Ureter (tissue), 1 donor: ENCODE results near the gene SHB. TPM values are rescaled to one million over a fixed set of nuclear protein-coding genes. Genes with fewer than 3 reads are reported as not detected.
A peak's percentile ranks its signal among the peaks of the same experiment; 100 is the strongest.
"Not testable (repeated sequence)": the region's sequence is repeated elsewhere in the genome, so short reads cannot be mapped to it uniquely, and the experiment has no call there.

Experiments used
- DNase-seq: peaks from one replicate; pipeline ENCODE4 v3.0.0-alpha.2; 2020; ENCODE audit warnings: low spot score
- total RNA-seq: library from RNA; stranded (reverse); gene quantifications from one replicate; pipeline ENCODE4 v1.2.4, GENCODE V29; 2023
- donor health status: DM: yes; HTN: yes; CAD: no.

The SHB gene
- total RNA-seq, 1 donor from 2014 or later = 33.0 TPM

DNA sequence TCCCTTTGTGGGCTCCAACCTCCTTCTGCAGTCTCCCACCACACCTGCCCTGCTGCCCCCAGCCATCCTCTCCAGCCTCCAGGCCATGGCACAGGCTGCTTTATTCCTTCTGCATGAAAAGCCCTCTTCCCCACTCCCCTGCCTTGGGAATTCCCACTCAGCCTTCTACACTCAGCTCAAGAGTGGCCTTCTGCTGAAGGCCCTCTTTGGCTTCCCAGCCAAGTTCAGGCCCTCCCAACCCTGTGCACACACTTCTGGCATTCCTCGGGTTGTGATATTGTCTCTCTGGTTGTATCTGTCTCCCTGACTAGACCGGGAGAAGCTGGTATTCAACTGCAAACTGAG is 5.7 kb downstream of the SHB start:
- no peak for DNase-seq

DNA sequence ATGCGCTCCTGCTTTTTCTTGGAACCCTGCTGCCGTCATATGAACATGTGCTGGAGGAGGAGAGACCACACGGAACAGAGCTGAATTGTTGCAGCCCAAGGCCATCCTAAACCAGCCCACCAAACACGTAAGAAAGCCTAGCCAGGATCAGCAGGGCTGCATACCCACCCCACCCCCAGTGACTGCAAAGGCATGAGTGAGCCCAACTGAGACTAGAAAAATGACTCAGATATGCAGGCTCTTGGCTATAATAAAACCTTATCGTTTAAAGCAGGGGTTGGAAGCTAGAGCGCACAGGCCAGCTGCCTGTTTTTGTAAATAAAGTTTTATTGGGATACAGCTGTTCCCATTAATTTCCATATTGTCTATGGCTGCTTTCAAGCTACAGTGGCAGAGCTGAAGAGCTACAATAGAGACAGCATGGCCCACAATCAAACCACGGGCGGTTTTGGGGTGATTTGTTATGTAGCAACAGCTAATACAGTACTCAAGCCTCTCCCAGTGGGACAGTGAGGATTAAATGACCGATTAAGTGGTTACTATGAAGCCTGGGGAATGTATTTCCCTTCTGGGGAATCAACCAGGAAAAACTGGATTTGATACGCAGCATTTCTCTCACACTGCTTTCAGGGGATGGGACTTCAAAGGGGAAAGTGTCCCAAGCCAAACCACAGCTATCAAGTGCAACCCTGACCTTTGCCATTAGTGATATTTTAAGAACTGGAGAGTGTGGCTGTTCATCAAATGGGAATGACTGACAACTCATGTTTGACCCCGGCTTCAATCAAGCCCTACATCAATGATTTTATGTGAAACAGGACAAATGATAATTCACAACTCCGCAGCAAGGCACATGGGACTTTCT is 6.3 kb downstream of the SHB start:
- DNase-seq = no peak

DNA sequence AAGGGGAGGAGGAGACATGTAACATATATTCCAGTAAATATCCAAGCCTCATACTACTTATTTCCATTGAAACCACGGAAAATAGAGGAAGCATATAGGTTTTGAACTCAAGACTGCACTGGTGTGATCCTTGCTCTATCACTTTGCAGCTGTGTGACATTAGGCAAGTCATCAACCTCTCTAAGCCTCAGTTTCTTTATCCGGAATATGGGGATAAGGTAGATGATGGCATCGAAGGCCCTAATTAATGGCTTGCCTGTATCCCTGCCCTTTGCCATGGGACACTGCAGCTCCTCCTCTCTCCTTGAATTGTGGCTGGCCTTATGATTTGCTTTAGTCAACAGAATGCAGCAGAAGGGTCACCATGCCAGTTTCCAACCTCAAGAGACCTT is 6.9 kb downstream of the SHB start:
- DNase-seq = no peak

DNA sequence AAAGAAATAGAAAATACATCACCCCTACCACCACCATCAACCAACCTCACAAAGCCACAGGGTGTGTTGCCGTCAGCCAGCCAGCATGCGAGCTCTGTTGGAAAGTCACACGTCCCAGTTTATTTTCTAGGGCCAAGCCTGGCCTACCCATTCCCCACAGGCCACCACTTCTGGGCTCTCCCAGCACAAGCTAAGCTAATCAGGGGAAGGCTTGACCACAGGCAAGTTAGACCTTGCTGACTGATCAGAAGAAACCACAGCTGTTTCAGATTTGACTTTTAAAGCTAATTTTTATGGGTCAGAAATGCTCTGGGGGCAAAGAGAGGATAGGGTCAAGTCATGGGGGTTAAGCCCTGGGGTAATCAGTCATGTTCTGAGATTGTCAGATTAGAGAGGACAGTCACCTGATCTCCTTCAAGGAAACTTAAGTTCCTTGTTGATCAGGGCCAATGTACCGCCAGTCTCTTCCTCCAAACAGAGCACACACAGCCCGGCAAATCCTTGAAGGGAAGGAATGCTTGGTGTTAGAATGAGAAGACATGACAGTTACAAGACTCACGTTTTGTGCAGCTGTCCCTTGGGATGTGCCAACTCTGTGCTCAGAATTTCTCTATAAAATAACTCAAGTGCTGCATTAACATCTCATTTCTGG is 7.6 kb downstream of the SHB start:
- DNase-seq = no peak

DNA sequence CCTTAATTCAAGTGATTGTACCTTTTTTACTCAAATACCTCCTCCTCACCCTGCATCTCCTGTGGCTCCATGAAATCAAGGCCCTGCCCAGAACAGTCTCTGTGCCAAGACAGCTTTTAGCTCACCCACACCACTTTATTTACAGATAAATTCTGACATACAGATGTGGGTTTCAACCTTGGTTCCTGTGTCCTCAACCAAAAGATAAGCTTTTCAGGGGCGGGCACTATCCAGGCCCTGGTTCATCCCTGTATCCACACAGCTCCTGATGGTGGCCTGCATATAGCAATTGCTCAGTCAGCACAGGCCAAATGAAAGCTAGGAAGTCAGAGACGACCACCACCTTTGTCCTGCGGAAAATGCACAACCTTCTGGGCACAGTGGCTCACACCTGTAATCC is 8.3 kb downstream of the SHB start:
- no peak for DNase-seq

DNA sequence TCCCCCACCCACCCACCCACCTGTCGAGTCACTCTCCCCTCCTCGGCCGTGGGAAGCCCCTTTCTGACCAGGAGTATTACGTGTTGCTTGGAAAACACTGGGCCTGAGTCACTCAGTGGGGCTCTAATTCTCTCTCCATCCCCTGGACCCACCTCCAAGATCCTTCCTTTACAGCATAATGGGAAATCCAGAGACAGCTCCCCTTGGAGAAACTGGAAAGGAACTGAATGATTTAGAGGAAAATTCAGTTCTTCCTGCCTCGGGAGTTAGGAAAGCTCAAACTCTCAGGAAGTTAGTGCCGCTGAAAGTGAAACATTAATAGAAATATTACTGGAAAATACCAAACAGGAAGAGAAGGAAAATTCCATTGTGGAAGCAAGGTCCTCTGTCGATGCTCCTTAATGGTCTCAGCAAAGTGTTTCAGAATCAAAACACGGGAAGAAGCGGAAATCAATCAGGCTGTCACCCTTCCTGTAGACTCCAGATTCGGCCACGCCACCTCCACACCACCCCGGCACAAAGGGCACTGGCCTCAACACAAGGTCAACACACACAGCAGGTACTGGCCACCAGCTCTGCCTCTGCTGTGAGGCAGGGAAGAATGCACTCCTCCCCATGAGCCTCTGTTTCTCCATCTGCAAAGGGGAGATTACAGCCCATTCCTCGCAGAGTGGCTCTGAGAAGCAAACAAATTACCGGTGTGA is 9.6 kb downstream of the SHB start:
- no peak for DNase-seq

DNA sequence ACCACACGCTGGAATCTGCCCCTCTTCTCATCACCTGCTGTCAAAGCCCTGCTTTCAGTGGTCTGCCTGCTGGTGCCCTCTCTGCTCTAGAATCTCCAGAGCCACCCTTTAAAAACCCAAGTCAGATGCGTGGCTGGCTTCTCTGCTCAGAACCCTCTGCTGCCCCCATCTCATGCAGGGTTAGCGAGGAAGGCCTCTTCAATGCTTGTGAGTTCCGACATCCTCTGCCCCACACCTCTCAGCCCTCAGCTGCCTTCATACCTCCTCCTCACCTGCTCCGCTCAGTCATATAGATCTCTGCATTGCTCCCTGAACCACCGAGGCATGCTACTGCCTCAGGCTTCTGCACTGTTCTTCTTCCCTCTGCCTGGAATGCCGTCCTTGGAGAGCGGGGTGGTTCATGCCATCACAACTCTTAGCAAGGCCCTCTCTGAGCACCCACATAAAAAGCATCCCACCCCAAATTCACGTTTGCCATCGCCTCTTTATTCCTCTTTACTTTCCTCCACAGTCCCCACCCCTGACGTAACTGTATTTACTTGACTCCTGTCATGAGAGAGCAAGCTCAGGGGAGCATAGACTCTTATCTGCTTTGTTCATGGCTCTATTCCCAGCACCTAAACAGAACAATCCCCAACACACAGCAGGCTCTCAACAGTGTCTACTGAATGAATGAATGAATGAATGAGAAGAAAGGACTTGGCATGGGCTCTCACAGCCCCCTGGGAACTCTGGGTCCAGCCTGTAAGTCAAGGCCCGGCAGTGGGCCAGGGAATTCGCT is 10.4 kb downstream of the SHB start:
- DNase-seq = no peak

DNA sequence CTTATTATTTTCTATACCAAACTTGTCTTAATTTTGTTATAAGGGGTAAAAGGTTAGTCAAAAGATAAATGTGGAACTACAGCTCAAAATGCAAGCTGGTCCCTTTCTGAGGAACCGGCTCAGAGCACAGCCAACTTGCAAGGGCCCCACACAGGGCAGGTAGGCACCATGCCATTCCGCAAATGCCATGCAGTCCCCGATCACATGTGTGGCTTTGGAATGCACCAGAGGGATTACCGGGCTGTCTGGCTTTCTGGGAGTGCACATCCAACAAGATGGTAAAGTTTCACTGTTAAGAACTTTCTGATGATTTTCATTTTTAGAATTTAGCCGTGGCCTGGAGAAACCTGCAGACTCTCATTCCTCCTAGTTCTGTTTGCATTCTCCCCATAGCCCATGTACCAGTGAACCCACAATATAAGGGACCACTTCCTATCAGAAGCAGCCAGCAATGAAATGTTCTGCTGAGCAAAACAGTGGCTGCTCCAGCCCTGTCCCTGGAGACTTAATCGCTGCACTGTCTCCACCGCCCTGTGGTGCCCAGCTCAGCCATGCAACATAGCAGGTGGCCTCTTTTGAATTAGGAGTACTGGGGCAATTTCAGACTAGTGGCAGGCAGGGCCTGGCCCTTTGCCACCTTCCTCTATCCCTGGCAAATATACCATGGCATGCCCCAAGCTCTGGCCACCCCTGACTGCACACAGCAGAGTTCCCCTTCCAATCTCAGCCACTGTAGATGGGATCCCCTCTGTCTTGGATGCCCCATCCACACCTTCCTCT is 11.4 kb downstream of the SHB start:
- no peak for DNase-seq

DNA sequence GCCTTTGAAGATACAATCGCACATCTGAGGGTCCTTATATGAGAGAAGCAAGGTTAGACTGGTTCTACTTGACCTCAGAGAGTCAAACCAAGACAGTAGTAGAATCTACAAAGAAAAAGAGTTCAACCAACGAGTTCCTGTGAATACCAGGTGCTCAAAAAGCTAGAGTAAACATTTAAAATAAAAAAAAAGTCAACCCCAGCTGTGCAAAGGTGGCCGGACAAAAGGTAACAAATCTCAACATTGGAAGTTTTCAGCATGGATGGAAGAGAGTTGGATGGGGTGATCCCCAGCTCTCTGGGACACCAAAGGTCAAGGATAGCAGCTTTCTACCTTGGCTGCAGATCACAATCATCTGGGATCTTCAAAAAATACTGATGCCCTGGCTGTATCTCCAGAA is 14.4 kb downstream of the SHB start:
- no peak for DNase-seq

DNA sequence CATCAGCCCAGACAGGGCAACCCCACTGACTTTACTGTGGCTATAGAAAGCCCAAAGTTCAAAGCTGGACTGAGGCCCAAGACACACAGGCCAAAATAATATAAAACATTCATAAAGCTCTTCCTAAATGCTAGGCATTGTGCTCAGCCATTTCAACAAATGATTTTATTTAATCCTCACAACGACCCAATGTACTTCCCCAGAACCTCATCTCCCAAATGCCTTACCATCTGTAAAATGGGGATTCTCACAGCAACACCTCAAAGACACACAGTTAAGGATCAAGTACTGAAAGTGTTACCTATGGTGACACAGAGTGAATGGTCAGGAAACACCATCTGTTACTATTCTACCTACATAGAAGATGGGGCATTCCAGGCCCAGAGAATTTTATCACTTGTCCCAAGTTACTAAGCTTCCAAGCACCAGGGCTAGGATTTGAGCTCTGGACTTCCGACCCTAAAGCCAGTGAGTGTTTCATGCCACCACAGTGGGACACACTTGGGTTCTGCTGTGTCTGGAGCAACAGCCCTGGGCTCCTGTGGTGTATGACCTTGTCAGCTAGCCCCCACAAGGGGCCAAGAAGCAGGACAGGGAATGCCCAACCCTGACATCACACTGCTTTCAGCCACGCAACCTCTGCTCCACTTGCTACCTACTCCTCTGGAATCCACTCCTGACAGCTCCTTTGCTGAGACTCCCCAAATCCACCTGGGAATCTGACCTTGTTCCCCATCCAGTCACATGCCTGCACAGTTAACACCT is 15.1 kb downstream of the SHB start:
- DNase-seq = no peak

DNA sequence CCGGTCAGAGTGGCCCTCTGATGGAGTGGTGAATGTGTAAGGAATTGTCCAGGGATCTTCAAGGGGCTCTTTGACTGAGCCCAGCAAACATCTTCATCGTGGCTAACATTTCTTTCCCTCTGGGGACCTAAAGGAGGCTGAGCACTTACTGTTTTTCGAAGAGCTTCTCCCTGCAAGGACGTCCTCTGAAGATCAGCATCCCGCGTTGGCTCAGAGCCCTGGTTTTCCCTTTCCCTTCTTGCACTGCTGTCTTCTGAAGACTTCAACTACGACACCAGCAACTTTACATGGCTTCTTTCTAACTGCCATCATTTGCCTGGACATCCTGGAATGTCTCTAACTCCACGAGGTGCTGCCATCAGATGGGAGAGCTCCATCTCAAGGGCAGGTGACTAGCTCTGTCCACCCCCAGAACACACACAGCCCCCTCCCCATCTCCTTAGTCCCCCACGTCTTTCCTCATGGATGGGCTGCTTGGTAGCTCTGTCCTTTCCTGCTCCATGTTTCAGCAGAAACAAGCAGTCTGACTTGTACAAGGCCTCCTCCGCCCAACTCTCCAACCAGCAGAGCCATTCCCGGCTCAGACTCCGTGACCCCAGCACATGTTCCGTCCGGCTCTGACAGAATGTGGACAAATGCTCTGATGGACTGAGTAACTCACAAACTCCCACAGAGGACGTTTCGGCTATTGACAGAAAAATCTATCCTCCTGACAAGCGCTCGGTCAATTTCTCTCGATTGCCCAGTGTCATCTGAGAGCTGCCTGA is 17.1 kb downstream of the SHB start:
- DNase-seq = no peak

DNA sequence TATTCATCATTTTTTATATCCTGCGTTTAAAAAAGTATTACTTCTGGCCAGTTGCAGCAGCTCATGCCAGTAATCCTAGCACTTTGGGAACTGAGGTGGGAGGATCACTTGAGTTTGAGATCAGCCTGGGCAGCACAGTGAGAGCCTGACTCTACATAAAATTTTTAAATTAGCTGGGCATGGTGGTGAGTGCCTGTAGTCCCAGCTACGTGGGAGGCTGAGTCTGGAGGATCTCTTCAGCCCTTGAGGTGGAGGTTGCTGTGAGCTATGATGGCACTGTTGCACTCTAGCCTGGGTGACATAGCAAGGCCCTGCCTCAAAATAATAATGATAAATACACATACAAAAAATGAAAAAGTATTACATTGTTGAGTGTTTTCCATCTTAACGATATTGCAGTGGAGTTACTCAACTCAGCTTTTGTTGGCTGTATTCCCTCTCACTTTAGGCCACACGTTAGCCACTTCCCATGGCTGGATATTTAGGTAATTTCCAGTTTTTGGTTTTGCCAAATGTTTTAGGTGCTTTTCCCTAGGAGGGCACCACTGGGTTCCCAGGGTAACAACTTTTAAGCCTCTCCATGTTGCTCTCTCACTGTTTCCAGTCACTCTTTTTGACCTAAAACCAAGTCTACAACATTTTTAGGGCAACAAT is 20.6 kb downstream of the SHB start:
- no peak for DNase-seq

DNA sequence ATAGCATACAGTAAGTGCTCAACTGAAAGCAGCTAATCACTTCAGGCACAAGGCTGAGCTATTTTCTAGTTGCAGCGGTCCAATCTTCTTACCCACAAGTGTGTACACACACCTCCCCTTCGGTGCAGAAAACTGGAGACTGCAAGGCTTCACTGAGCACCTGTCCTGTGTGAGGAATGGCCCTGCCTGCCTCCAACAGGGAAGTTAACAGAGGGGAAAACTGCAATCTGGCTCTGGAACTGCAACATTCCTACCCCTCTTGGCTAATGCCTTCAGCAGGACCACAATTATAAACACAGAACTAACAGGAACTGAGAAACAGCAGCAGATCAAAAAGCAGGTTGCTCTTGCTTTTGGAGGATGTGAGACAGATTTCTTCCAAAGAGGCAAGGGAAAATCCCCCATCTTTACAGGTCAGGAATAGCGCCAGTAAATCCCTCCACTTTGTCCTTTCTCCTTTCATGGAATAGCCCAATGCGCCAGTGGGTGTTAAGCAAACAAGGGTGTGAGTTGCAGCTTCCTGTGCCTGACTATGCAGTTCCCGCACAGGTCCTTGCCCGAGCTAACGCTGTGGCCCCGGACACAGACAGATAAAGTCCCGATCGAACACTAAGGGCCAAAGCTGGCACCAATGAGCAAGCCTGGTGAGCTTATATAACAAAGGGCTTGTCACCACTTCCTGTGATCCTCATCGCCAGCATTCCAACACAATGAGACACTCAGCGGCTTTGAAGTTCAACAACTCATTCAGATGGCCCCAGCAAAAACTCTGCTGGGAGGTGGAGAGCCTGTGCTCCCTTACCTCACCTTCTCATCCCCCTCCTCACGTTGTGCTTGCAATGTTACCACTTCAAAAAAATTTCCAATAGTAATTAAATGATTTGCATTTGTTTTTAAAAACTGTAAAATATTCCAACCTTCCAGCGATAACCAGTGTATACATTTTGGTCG is 21.5 kb downstream of the SHB start:
- DNase-seq = peak; percentile 83

DNA sequence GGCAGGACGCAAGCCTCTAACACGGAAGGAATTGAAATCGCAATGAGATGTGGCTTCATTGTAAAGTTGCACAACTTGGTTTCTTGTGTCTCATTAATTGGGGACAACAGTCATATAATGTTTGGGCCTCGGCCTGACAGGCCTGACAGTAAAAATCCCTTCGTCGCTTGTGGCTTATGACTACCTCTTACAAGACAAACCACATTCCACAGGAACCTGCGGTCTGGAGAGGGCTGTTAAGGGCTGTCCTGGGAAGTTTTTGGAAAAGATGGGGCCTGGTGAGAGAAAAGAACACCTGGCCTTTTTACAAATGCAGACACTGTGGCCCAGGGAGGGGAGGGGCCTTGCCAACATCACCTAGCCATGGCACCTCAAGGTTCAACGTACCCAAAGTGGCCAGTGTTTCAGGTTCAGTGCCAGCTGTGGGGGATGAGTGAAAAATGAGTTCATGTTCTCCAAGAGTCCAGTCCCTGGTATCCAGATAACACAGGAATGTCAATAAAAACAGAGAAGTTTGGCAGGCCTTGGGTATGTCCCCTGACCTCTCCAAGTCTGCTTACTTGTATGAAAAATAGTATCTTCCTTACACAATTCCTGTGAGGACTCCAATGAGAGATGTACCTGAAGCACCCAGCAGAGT is 22.2 kb downstream of the SHB start:
- DNase-seq = peak; percentile 70

DNA sequence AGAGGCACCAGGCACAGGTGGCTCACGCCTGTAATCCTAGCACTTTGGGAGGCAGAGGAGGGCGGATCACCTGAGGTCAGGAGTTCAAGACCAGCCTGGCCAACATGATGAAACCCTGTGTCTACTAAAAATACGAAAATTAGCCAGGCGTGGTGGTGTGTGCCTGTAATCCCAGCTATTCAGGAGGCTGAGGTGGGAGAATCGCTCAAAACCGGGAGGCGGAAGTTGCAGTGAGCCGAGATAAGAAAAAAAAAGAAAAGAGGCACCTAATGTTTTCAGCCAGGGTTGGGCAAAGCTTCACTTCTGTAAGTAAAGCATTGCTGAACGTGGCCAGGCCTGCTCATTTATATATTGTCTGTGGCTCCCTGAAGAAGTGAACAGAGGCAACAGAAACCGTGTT is 23.1 kb downstream of the SHB start:
- not testable (repeated sequence) for DNase-seq

DNA sequence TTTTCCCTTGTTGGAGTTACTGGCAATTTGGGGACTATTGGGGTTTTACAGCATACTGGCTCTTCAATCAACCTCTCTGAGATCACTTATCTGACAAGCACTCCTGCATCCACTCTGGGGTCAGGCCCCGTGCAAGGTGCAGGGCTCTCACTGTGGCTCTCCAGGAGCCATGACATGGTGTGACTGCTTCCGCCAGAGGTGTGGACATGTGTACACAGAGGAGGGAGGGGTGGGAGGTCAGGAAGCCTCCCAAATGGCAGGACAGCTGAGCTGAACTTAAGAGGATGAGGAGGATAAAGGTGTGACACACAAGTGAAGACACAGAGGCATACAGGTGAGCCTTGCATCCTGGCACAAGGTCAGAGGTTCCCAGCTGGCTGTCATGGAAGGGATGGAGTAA is 24.3 kb downstream of the SHB start:
- no peak for DNase-seq

DNA sequence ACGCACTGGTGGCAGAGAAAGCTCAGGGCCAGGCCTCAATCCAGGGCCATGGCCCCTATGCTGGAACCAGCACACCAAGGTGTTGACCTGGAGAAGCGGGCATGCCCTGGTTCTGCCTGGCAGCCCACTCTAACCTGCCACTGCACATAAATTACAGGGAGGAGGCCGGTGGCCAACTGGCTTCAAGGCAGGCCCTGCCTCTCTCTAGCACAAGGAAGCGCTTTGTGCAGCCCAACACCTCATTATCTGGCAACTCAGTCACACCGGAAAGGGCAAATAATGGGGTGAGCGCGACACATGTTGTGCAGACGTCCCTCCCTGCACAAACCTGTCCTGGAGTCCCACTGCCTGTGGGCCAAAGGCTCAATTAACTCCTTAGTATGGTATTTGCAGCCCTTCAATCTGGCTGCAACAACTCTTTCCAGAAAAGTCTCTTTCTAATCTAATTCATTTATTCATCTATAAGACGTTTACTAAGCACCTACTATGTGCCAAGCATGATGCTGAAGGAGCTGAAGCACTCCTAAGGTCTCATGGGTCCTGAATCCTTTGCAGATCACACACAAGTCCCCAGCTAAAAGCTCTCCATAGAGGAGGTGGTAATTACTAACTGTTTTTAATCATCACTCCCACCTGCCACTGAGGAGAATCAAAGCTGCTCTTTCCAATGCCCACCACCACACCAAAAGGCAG is 24.9 kb downstream of the SHB start:
- DNase-seq = no peak
